ENCODE measurements around the gene FSTL5. TPM values are rescaled to one million over a fixed set of nuclear protein-coding genes. Genes with fewer than 3 reads are reported as not detected.

FSTL5 gene
- total and polyA plus RNA-seq, 2 of the 13 experiments (the other 11 are each of a cell fraction or from before 2014, with no cell fraction given) = 0.03 to 0.07 TPM

DNA sequence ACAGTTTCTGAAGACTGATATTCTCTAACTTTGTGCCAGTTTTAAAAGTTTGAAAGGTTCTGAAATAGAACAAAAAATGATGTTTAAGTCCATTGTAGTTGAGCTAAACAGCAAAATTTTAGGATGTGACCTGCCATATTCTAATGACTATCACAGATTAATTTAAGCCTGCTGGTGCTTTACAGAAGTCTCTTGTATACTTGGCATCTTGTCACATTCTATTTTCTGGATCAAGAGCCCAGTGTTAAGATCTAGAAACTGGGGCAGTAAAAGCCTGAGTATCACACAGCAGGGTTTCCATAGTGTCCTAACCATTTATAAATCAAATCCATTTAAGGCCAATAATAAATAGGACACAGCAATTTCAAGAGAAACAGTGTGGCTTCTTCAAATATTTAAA lies 12.4 kb downstream of the FSTL5 start (continued):
- TF ChIP-seq, protein P1, sequence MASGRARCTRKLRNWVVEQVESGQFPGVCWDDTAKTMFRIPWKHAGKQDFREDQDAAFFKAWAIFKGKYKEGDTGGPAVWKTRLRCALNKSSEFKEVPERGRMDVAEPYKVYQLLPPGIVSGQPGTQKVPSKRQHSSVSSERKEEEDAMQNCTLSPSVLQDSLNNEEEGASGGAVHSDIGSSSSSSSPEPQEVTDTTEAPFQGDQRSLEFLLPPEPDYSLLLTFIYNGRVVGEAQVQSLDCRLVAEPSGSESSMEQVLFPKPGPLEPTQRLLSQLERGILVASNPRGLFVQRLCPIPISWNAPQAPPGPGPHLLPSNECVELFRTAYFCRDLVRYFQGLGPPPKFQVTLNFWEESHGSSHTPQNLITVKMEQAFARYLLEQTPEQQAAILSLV (CRISPR knock-in tag; IDR thresholded peaks at IDR 0.05; ENCODE audit: borderline replicate concordance) = no peak
- TF ChIP-seq ZBTB21 (CRISPR knock-in tag; IDR thresholded peaks at IDR 0.05) = no peak
- TF ChIP-seq, protein P2, sequence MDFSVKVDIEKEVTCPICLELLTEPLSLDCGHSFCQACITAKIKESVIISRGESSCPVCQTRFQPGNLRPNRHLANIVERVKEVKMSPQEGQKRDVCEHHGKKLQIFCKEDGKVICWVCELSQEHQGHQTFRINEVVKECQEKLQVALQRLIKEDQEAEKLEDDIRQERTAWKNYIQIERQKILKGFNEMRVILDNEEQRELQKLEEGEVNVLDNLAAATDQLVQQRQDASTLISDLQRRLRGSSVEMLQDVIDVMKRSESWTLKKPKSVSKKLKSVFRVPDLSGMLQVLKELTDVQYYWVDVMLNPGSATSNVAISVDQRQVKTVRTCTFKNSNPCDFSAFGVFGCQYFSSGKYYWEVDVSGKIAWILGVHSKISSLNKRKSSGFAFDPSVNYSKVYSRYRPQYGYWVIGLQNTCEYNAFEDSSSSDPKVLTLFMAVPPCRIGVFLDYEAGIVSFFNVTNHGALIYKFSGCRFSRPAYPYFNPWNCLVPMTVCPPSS (IDR thresholded peaks at IDR 0.05) = no peak
- no peak for TF ChIP-seq ZBTB20 (CRISPR knock-in tag; IDR thresholded peaks at IDR 0.05; ENCODE audit: borderline replicate concordance, low read depth)
- TF ChIP-seq SRF (IDR thresholded peaks at IDR 0.05; ENCODE audit: low read depth, low read length) = no peak
- TF ChIP-seq ZNF75D (CRISPR knock-in tag; IDR thresholded peaks at IDR 0.05; ENCODE audit: borderline replicate concordance) = no peak
- TF ChIP-seq, protein P3, sequence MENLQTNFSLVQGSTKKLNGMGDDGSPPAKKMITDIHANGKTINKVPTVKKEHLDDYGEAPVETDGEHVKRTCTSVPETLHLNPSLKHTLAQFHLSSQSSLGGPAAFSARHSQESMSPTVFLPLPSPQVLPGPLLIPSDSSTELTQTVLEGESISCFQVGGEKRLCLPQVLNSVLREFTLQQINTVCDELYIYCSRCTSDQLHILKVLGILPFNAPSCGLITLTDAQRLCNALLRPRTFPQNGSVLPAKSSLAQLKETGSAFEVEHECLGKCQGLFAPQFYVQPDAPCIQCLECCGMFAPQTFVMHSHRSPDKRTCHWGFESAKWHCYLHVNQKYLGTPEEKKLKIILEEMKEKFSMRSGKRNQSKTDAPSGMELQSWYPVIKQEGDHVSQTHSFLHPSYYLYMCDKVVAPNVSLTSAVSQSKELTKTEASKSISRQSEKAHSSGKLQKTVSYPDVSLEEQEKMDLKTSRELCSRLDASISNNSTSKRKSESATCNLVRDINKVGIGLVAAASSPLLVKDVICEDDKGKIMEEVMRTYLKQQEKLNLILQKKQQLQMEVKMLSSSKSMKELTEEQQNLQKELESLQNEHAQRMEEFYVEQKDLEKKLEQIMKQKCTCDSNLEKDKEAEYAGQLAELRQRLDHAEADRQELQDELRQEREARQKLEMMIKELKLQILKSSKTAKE (CRISPR knock-in tag; IDR thresholded peaks at IDR 0.05; ENCODE audit: borderline replicate concordance) = no peak
- TF ChIP-seq, protein P4, sequence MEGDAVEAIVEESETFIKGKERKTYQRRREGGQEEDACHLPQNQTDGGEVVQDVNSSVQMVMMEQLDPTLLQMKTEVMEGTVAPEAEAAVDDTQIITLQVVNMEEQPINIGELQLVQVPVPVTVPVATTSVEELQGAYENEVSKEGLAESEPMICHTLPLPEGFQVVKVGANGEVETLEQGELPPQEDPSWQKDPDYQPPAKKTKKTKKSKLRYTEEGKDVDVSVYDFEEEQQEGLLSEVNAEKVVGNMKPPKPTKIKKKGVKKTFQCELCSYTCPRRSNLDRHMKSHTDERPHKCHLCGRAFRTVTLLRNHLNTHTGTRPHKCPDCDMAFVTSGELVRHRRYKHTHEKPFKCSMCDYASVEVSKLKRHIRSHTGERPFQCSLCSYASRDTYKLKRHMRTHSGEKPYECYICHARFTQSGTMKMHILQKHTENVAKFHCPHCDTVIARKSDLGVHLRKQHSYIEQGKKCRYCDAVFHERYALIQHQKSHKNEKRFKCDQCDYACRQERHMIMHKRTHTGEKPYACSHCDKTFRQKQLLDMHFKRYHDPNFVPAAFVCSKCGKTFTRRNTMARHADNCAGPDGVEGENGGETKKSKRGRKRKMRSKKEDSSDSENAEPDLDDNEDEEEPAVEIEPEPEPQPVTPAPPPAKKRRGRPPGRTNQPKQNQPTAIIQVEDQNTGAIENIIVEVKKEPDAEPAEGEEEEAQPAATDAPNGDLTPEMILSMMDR (CRISPR knock-in tag; IDR thresholded peaks at IDR 0.05) = no peak
- TF ChIP-seq ZNF235 (CRISPR knock-in tag; IDR thresholded peaks at IDR 0.05; ENCODE audit: borderline replicate concordance) = no peak
- no peak for TF ChIP-seq ZNF768 (CRISPR knock-in tag; IDR thresholded peaks at IDR 0.05)
